ENCODE results near the gene AMBP.
"Not testable (repeated sequence)": the region's sequence is repeated elsewhere in the genome, so short reads cannot be mapped to it uniquely, and the experiment has no call there.

Gene AMBP

GRCh38 chr9:114046237-114046755, 31.8 kb downstream of the AMBP start:
- no peaks in the 10 kb centered on the region for H3K4me1 ChIP-seq (ENCODE audit: insufficient read depth, low read length)
- TF ChIP-seq EZH2 (IDR thresholded peaks at IDR 0.05; ENCODE audit: borderline replicate concordance, low read depth, low read length, severe bottlenecking) (no peak), CTCF (IDR thresholded peaks at IDR 0.05; ENCODE audit: borderline replicate concordance, extremely low read depth, low read length, poor library complexity, severe bottlenecking) (no peak)
- H3K36me3 ChIP-seq (ENCODE audit: insufficient read depth, low read length) = no peaks in the 10 kb centered on the region
- H3K27ac ChIP-seq (ENCODE audit: low read length) = no peak overlapping the region
- DNase-seq (no peak), ATAC-seq (ENCODE audit: insufficient read depth, low read depth) (no peak)
- H2AFZ ChIP-seq (ENCODE audit: low read depth, low read length) = no peak overlapping the region
- H3K9me3 ChIP-seq (ENCODE audit: insufficient read depth, low read length, severe bottlenecking) = no peaks in the 10 kb centered on the region
- no peaks in the 10 kb centered on the region for H4K20me1 ChIP-seq (ENCODE audit: insufficient read depth, low read length)
- peaks cover 2% of the 10 kb centered on the region for H3K27me3 ChIP-seq (ENCODE audit: insufficient read depth, low read length, poor library complexity)
- H3K9ac ChIP-seq (ENCODE audit: low read depth, low read length) = no peak overlapping the region
- H3K4me3 ChIP-seq (ENCODE audit: low read depth in 1 of 2, low read length in 2 of 2) = no peak overlapping the region
- H3K4me2 ChIP-seq (ENCODE audit: insufficient read depth, low read length) = no peak overlapping the region
- H3K79me2 ChIP-seq (ENCODE audit: insufficient read depth, low read length) = no peaks in the 10 kb centered on the region

DNA sequence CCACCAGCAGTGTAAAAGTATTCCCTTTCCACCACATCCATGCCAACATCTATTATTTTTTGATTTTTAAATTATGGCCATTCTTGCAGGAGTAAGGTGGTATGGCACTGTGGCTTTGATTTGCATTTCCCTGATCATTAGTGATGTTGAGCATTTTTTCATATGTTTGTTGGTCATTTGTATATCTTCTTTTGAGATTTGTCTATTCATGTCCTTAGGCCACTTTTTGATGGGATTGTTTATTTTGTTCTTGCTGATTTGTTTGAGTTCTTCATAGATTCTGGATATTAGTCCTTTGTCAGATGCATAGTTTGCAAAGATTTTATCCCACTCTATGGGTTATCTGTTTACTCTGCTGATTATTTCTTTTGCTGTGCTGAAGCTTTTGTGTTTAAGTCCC, 34.4 kb downstream of the AMBP start:
- H3K27me3 ChIP-seq (ENCODE audit: insufficient read depth, low read length, poor library complexity); ATAC-seq (ENCODE audit: insufficient read depth, low read depth); H3K27ac ChIP-seq (ENCODE audit: low read length); H3K4me2 ChIP-seq (ENCODE audit: insufficient read depth, low read length); H3K4me1 ChIP-seq (ENCODE audit: insufficient read depth, low read length); DNase-seq; H3K9me3 ChIP-seq (ENCODE audit: insufficient read depth, low read length, severe bottlenecking); H2AFZ ChIP-seq (ENCODE audit: low read depth, low read length); H3K79me2 ChIP-seq (ENCODE audit: insufficient read depth, low read length); H3K4me3 ChIP-seq (ENCODE audit: low read depth in 1 of 2, low read length in 2 of 2); H3K36me3 ChIP-seq (ENCODE audit: insufficient read depth, low read length); H3K9ac ChIP-seq (ENCODE audit: low read depth, low read length); H4K20me1 ChIP-seq (ENCODE audit: insufficient read depth, low read length): not testable (repeated sequence)

GRCh38 chr9:114039484-114039883, 38.6 kb downstream of the AMBP start:
- Histone ChIP-seq H3K4me2 (ENCODE audit: insufficient read depth, low read length) (no peak overlapping the region), H3K4me3 (ENCODE audit: low read depth in 1 of 2, low read length in 2 of 2) (no peak overlapping the region), H3K36me3 (ENCODE audit: insufficient read depth, low read length) (no peaks in the 10 kb centered on the region), H3K9me3 (ENCODE audit: insufficient read depth, low read length, severe bottlenecking) (no peaks in the 10 kb centered on the region), H3K79me2 (ENCODE audit: insufficient read depth, low read length) (no peaks in the 10 kb centered on the region), H3K27ac (ENCODE audit: low read length) (no peak overlapping the region), H3K9ac (ENCODE audit: low read depth, low read length) (no peak overlapping the region), H2AFZ (ENCODE audit: low read depth, low read length) (no peak overlapping the region), H4K20me1 (ENCODE audit: insufficient read depth, low read length) (no peaks in the 10 kb centered on the region), H3K4me1 (ENCODE audit: insufficient read depth, low read length) (no peaks in the 10 kb centered on the region), H3K27me3 (ENCODE audit: insufficient read depth, low read length, poor library complexity) (peaks cover 2% of the 10 kb centered on the region)
- DNase-seq (no peak), ATAC-seq (ENCODE audit: insufficient read depth, low read depth) (no peak)
- TF ChIP-seq EZH2 (IDR thresholded peaks at IDR 0.05; ENCODE audit: borderline replicate concordance, low read depth, low read length, severe bottlenecking) (no peak), CTCF (IDR thresholded peaks at IDR 0.05; ENCODE audit: borderline replicate concordance, extremely low read depth, low read length, poor library complexity, severe bottlenecking) (no peak)

GRCh38 chr9:114038724-114039313, 39.3 kb downstream of the AMBP start:
- DNase-seq = no peak
- Histone ChIP-seq H3K79me2 (ENCODE audit: insufficient read depth, low read length) (no peaks in the 10 kb centered on the region), H3K9ac (ENCODE audit: low read depth, low read length) (no peak overlapping the region), H3K36me3 (ENCODE audit: insufficient read depth, low read length) (no peaks in the 10 kb centered on the region), H3K27ac (ENCODE audit: low read length) (no peak overlapping the region), H2AFZ (ENCODE audit: low read depth, low read length) (no peak overlapping the region), H3K4me3 (ENCODE audit: low read depth in 1 of 2, low read length in 2 of 2) (no peak overlapping the region), H3K27me3 (ENCODE audit: insufficient read depth, low read length, poor library complexity) (peaks cover 2% of the 10 kb centered on the region), H4K20me1 (ENCODE audit: insufficient read depth, low read length) (no peaks in the 10 kb centered on the region), H3K4me1 (ENCODE audit: insufficient read depth, low read length) (no peaks in the 10 kb centered on the region), H3K4me2 (ENCODE audit: insufficient read depth, low read length) (no peak overlapping the region), H3K9me3 (ENCODE audit: insufficient read depth, low read length, severe bottlenecking) (no peaks in the 10 kb centered on the region)
- no peak for ATAC-seq (ENCODE audit: insufficient read depth, low read depth)
- TF ChIP-seq CTCF (IDR thresholded peaks at IDR 0.05; ENCODE audit: borderline replicate concordance, extremely low read depth, low read length, poor library complexity, severe bottlenecking) (no peak), EZH2 (IDR thresholded peaks at IDR 0.05; ENCODE audit: borderline replicate concordance, low read depth, low read length, severe bottlenecking) (no peak)

Measured in DND-41 (cell line).